Fibroblast of pulmonary artery (primary cell): ENCODE results near the gene SLC25A29.

Experiments
- DNase-seq: peaks from one replicate; pipeline ENCODE4 v3.0.0-alpha.2; 2010; ENCODE audit warnings: low read depth
- H3K4me3 ChIP-seq: replicated peaks from 2 replicates; pipeline ENCODE4 v1.5.1; 2011; ENCODE audit warnings: low read depth, mild to moderate bottlenecking, control low read depth, low read length, moderate library complexity
- TF ChIP-seq, protein P1 (sequence below): IDR thresholded peaks from 2 replicates; pipeline ENCODE4 v1.5.1; 2011; ENCODE audit warnings: mild to moderate bottlenecking, control low read depth, low read length, inconsistent platforms; ENCODE audit errors: missing control alignments

The SLC25A29 gene

DNA sequence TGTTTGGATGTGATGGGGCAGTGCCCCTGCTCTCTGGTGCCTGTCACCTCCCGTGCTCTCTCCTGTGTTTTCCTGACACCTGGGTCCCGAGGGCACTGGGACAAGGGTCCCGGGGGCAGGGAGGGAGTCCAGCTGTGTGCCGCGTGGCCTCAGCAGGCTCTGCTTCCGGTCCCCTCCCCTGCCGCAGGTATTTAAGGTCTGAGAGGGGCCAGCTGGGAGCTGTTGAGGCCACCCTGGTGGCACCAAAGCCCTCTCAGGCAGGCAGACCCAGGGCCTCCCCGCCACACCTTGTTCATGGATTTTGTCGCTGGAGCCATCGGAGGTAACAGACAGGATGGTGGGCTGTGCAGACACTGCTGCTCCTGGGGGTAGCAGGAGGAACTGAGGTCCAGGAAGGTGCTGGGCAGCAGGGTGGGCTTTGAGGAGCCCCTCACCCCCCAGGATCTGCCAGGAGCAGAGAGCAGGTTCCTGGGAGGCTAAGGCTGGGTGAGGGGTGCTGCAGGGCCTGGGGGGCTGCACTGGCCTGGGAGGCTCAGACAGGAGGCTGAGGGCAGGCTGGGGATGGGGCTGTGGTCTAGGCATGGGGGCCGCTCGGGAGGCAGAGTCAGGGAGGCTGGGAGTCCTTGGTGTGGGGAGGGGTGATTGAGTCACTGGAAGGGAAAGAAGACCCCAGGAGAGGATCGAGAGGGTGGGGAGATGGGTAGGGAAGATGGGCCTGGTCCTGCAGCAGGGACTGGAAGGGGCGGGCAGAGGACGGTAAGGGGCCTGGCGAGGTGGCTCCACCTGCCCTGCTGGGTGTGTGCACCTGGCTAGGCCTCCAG lies 17.1 kb upstream of the SLC25A29 start, which contains the start of gene SLC25A47:
TSS of gene SLC25A47 (plus strand) at position 219 of the 821 bp plus-strand sequence. CDS start at position 295, 76 bp downstream.
- DNase-seq: no peak
- H3K4me3 ChIP-seq: no peak within 1 kb of the TSS
- TF ChIP-seq, protein P1, sequence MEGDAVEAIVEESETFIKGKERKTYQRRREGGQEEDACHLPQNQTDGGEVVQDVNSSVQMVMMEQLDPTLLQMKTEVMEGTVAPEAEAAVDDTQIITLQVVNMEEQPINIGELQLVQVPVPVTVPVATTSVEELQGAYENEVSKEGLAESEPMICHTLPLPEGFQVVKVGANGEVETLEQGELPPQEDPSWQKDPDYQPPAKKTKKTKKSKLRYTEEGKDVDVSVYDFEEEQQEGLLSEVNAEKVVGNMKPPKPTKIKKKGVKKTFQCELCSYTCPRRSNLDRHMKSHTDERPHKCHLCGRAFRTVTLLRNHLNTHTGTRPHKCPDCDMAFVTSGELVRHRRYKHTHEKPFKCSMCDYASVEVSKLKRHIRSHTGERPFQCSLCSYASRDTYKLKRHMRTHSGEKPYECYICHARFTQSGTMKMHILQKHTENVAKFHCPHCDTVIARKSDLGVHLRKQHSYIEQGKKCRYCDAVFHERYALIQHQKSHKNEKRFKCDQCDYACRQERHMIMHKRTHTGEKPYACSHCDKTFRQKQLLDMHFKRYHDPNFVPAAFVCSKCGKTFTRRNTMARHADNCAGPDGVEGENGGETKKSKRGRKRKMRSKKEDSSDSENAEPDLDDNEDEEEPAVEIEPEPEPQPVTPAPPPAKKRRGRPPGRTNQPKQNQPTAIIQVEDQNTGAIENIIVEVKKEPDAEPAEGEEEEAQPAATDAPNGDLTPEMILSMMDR: no peak

DNA sequence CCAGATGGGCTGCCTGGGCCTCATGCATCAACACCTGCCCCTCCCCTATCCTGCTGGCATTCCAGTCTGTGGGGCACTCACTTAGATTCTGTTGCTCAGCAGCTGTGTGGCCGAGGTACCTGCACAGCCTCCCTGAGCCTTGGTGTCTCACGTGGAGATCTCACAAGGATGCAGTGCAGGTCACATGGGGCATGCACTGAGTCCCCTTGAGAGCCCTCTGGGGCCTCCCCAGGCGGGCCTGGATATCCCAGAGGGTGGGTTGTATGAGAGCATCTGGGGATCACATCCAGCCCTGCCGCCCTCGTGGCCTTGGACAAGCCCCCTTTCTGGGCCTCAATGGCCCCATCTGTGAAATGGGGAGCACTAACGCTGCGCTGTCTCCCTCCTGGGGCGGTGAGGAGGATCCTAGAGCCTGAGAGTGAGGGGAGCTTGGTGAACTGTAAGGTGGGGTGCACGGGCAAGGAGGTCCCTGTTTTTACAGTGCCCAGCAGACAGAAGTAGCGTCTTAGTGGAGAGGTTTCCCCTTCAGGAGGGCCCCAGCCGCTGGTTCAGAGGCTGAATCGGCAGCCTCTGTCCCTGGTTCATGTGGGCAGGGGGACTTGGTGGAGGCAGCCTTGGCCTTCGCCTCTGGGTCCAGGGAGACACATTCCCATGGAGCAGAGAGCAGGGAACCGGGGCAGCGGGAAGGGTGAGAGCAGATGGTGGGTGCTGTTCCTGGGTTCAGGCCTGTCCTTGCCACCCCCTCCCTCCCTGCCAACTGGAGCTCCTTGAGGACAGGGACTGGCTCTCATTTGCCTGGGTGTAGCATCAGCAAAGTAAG lies 16.1 kb upstream of the SLC25A29 start:
- TF ChIP-seq, protein P1: no peak
- no peak for DNase-seq
- no peak overlapping the region for H3K4me3 ChIP-seq

DNA sequence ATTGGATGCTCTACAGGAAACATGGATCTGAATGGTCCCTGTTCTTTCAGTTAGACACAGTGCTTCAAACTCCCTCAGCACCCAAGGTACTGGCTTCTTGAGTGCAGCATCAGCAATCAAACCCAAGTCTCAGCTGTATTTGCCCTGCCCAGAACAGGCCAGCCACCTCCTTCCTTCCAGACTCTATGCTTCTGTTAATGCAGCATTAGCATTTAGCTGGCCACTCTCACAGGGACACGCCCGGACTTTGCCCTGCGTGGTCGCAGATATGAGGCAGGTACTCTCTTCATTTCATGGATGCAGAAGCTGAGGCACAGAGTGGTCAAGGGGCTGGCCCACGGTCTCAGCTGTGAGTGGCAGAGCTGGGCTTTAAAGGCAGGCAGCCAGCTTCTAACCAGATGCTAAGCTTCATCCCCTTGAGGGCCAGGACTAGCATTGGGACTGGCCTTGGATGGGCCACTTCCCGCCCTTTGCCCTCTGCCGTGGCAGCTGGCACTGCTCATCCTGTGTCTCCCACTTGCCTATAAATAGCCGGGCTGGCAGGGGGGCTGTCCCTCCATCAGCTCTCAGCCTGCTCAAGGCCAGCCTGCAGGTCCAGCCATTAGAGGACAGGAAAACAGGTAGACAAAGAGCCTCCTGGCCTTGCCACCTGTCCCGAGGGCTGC lies 15.4 kb upstream of the SLC25A29 start:
- DNase-seq: no peak
- no peak overlapping the region for H3K4me3 ChIP-seq
- TF ChIP-seq, protein P1: no peak

DNA sequence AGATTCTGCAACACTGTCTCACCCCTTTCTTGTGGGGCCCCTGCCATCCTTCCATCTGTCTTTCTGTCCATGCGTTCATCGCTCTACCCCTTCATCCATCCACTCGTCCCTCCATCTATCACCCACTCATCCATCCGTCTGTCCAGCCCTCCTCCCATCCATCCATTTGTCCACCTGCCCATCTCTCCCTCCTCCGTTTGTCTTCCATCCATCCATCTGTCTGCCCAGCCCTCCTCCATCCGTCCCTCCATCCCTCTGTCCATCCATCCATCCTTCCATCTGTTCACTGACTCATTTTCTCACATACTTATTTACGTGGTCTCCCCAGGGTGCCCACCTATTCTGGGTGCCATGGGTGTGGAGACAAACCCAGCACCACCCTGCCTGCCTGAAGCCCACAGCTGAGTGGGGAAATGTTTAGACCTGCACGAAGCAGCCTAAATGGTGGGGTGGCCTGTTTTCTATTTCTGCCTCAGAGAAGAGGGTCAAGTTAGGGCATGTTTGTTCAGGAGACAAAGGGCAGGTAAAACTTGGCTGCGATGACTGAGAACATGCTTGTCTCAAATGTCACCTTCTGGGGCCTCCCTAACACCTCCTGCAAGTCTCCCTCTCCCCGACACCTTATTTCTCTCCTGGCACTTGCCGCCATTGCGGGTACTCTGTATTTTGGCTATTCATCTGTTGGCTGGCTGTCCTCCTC lies 14.1 kb upstream of the SLC25A29 start:
- TF ChIP-seq, protein P1: no peak
- H3K4me3 ChIP-seq: no peak overlapping the region
- no peak for DNase-seq

DNA sequence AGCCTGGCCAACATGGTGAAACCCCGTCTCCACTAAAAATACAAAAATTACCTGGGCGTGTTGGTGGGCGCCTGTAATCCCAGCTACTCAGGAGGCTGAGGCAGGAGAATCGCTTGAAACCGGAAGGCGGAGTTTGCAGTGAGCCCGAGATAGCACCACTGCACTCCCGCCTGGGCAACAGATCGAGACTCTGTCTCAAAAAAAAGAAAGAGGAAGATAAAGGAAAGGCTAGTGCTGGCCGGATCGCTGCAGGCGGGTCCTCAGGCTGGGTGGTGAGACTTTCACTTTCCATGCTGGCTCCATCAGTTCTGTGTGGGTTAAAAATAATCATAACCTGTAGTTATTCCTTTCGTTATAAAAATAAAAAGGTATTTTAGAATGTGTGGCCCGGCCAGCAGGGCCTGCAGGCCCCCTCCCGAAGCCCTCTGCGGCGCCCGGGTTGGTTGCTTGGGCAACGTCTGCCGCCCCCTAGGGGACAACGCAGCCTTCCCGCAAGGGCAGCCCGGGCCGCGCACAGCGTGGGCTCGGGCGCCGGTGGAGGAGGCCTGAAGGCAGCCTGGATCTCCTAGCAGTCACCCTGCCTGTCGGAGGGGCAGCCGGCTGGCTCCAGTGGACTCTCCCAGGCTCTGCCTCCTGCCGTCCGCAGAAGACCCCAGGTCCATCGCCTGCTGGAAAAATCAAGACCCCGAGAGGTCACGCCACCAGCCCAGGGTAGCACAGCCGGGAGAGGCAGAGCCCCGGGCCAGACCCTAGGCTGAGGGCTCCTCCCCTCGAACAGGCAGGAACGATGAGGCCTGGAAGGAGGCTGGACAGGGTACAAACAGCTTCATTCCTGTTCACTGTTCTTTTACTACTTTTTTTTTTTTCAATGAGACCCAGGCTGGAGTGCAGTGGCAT lies 11.9 kb upstream of the SLC25A29 start:
- peak; percentile 66 for DNase-seq
- TF ChIP-seq, protein P1: peak; percentile 59
- no peak overlapping the region for H3K4me3 ChIP-seq
